T-helper 9 cell (primary cell): ENCODE results near the gene C1GALT1.
"Not testable (repeated sequence)": the region's sequence is repeated elsewhere in the genome, so short reads cannot be mapped to it uniquely, and the experiment has no call there.

Source experiments
- DNase-seq: peaks from one replicate; pipeline ENCODE4 v3.0.0-alpha.2; 2020
- total RNA-seq, 2 donors: gene quantifications; one replicate each; lab custom pipeline; 2026; lab: John Stamatoyannopoulos, UW

C1GALT1 gene
- total RNA-seq, result 56.4 to 91.9 reads per million in 2 donors

GRCh38 chr7:7182156-7183060, at the start of gene C1GALT1:
TSS of gene C1GALT1 (plus strand) at chr7:7182544. CDS start at chr7:7234320, 51,776 bp downstream.
- peak; percentile 97 for DNase-seq

DNA sequence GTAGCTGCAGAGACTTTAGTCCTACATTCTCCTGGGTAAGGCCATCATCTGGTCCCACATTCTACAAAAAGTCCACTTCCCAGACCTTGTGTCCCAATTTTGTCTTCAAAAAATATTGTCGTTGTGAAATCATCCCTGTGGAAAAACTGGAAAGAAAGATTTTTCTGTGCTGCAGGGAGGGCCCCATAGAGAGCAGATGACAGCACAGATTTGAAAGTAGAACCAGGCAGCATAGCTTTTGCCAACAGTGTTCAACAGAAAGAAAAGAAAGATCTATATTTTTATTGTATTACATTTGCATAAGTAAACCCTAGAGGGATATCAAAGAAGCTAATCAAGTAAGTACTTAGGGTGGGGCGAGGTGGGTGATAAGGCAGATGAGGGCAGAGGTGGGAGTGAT, 48.3 kb upstream of the C1GALT1 start:
- DNase-seq, result no peak

DNA sequence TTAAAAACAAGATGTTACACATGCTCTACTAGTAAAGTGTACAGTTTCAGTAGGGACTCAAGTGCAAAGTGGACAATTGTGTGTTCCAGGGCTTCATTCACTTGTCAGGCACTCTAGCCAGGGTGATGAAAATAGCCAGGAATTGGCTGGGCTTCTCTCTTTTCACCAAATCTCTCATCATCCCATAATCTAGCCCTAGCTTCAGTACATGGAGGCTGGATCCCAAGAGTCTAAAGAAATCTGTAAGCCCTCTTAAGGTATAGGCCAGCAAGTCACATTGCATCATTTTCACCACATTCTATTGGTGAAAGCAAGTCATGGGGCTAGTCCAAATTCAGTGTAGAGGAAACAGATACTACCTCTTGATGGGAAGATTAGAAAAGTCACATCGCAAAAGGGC, 47.3 kb upstream of the C1GALT1 start:
- DNase-seq, result no peak

DNA sequence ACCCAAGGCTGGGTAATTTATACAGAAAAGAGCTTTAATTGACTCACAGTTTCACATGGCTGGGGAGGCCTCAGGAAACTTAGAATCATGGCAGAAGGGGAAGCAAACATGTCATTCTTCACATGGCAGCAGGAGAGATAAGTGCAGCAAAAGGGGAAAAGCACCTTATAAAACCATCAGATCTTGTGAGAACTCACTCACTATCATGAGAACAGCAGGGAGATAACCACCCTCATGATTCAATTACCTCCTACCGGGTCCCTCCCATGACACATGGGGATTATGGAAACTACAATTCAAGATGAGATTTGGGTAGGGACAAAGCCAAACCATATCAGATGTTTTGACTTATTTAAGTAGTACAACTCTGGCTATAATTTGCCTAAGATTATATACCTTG, 46.4 kb upstream of the C1GALT1 start:
- not testable (repeated sequence) for DNase-seq

DNA sequence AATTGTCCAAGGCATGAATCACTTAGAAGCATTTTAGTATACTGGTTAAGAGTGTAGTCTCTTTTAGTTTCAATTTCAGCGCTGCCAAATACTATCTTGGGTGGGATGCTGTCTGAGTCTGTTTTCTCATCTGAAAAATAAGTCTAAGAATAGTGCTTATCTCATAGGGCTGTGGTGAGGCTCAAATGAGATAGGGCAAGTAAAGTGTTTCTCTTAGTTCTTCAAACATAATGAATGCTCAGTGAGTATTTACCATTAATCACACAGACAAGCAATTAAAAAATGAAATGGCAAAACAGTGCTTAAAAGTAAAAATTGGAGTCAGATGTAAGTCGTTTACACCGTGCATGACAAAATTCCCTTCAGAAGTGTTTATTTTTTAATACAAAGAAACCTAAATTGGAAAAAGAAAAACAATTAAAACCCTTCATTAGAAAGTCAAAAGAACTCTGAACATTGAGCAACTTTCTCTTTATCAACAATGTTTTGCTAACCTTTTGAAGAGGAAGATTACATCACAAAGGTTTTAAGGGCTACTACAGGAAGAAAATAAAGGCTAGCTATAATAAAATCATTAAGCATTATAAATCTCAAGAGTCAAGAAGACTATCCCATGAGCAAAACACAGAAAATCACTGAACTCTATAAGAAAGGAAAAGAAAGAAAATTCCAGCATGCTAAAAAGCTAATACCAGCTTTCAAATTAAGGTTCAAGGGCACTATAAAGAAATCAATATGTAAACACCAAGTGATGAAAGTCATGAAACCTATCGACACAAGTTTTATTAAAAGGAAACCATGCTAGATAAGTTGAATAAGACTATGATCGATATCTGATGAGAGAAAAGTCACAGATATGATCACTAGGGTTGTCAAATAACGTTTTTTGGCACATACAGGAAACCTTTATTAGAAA, 45.6 kb upstream of the C1GALT1 start:
- no peak for DNase-seq

DNA sequence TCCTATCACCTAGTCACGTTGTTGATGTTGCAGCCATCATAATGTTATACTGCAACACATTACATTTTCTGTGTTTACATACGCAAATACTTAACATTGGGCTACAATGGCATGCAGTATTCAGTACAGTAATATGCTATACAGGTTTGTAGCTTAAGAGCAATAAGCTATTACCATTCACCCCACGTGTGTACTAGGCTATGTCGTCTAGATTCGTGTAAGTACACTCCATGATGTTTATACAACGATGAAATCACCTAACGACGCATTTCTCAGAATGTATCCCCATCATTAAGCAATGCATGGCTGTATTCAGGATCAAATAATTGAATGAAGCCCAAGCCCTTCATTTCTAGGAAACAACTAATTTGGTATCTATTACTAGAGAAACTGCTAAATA, 43.4 kb upstream of the C1GALT1 start:
- DNase-seq, result no peak

DNA sequence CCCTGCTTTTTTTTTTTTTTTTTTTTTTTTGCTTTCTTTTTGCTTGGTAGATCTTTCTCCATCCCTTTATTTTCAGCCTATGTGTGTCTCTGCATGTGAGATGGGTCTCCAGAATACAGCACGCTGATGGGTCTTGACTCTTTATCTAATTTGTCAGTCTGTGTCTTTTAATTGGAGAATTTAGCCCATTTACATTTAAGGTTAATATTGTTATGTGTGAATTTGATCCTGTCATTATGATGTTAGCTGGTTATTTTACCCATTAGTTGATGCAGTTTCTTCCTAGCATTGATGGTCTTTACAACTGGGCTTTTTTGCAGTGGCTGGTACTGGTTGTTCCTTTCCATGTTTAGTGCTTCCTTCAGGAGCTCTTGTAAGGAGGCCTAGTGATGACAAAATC, 38.9 kb upstream of the C1GALT1 start:
- DNase-seq, result not testable (repeated sequence)

GRCh38 chr7:7145151-7145550, 37.2 kb upstream of the C1GALT1 start:
- not testable (repeated sequence) for DNase-seq

- no peak for DNase-seq
Measured at GRCh38 chr7:7146837-7147236, 35.5 kb upstream of the C1GALT1 start.

DNA sequence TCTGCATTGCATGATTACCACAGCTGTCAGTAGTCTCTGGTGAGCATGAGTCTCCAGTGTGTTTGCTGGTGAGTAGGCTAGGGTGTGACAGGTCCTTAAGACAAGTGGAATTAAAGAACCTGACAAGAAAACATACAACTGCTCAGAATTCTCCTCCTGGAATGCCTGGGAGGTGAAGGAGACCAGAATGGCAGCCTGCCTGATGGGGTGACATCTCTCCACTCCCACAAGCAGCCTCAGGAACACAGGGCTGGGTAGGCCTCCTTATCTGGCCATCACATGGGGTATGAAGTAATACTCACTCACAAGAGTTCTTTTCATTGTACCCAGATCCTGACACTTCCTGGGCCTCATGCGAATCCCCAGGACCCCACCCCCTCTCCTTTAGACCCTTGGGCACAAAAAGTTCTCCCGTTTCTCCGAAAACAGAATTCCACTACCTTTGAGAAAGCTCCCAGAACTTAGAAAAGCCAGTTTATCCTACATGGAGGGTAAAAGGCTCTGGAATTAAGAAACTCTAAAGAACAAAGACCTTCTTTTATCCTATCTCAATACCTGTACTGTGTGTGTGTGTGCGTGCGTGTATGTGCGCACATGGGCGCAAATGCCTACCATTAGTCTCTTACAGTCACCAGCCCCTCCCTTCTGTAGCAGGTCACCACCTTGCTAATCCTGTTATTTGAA, 33.4 kb upstream of the C1GALT1 start:
- no peak for DNase-seq

DNA sequence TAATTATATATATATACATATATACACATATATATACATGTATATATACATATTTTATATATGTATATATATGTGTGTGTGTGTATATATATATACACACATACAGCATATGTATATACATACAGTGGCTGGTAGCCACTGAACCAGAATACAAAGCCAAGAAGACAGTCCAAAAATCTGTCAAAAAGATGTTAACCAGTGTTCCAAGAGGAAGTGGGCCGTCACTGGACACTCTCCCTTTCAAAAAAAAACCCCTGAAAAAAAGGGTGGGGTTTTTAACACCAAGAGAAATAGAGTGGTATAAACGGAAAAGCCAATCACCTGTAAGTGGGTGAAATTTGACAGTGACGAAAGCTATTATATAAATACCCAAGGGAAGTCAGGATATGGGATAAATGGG, 31.1 kb upstream of the C1GALT1 start:
- DNase-seq, result no peak

DNA sequence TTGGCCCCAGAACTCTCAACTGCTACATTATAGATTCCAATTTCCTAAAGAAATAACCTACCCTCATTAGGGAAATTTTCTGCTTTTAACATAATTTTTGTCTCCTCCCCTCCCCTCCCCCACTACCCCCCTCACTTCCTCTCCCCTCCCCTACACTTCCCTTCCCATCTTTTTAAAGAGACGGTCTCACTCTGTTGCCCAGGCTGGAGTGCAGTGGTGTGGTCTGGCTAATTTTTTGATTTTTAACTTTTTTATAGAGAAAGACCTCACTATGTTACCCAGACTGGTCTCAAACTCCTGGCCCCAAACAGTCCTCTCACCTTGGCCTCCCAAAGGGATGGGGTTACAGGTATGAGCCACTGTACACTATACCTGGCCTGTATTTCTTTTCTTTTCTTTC, 30.5 kb upstream of the C1GALT1 start:
- no peak for DNase-seq

GRCh38 chr7:7152315-7152714, 30.0 kb upstream of the C1GALT1 start:
- no peak for DNase-seq

- DNase-seq, result not testable (repeated sequence)
Measured at GRCh38 chr7:7154355-7154754, 28.0 kb upstream of the C1GALT1 start.

- no peak for DNase-seq
Measured at GRCh38 chr7:7156663-7157062, 25.7 kb upstream of the C1GALT1 start.

DNA sequence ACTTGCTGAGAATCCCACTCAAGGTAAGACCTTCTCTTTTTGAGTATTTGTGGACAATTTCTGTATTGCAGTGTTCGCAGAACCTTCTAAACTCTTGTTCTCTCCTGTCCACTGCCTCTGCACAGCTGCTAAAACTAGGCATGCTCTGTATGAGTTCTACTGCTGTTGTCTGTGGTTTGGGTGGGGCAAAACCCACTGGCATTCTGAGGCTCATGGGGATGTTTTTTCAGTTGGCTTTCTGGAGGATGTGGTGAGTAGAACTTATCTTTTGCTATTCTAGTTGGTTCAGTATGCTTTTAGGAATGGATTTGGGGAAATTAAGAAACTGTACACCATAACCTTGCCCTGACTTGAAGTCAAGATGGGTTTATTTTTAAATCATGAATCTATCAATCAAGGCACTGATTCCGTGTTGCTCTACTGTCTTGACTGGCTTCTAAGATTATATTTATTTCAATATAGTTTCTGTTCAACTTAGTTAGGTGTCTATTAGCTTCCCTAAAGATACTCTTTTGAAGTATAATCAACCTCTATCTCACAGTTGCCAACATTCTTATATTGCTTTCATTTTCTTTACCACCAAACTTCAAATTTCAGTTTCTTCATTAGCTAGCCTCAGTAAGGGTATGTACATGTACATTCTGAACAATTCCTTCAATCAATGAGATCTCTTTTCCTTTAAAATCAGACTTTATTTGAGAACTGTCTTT, 25.0 kb upstream of the C1GALT1 start:
- peak; percentile 39 for DNase-seq

DNA sequence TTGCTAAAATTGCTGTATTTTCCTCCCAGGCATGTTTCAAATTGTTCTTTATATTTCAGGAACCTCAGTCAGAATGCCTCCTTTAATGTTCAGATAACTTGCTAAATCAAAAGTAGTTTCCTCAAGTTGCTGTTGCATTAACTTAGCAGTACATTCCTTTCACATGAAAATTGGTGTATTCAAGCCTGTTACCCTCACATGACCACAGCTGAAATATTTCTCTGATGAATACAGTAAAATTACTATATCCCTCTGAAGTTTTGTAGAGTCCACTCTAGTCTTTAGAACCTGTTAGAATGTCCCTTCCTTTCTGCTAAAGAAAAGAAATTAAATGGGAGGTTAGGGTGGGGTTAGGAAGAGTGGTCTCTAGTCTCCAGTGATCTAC, 24.5 kb upstream of the C1GALT1 start:
- no peak for DNase-seq

DNA sequence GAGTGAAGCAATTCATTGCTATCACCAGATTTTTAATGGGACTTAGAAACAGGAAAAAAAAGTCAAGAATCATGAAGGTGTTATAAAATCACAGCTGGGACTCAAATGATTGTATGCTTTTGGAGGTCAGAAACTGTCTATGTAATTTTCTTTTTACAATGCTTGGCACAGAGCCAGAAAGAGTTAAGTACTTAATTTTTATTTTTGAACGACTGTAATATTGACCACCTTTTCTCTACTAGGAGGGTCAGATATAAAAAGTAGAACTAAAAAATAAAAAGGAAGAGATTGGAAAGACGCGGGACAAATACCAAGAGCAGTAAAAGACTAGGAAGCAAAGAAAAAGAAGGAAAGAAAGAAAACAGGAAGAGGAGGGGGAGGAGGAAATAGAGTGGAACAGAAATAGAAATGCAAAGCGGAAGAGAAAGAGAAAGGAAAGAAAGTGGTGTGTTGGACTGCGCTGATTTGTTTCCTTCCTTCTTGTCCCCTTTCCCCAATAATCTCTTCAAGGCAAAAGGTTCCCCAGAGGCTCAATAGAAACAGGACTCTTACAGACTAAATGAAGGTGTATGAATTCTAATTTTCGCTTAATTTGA, 23.2 kb upstream of the C1GALT1 start:
- DNase-seq, result no peak

- no peak for DNase-seq
Measured at GRCh38 chr7:7164591-7164990, 17.8 kb upstream of the C1GALT1 start.

DNA sequence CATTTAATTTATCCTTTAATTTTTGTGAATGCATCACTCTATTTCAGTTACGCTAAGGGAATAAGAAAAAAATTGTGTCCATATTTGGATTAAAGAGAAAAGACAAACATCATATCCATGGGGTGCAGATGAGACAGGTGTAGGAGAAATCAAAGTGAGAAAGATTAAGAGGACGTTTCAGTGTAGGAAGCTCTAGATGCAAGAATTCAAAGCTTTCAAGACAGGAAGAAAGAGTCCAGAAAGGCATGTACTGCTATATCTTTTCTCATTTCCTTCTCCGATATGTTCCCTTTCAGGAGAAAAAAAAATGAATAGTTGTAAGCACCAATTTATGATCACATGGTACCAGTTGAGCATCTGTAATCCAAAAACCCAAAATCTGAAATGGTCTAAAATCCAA, 17.0 kb upstream of the C1GALT1 start:
- DNase-seq, result no peak

GRCh38 chr7:7166318-7166717, 16.0 kb upstream of the C1GALT1 start:
- no peak for DNase-seq

- DNase-seq, result no peak
Measured at GRCh38 chr7:7169296-7169695, 13.0 kb upstream of the C1GALT1 start.
